Small intestine (tissue), 7 donors: ENCODE results near the gene TPST2. TPM values are rescaled to one million over a fixed set of nuclear protein-coding genes. Genes with fewer than 3 reads are reported as not detected.

Experiments used
- DNase-seq, 2 donors: peaks; one replicate each; pipeline versions ENCODE4 v3.0.0 to v3.0.0-alpha.2; 2013
- FAIRE-seq: peaks from 2 replicates; lab custom pipeline; 2012; peaks lifted over from hg19 to GRCh38; lab: Jason Lieb, UNC
- H3K27ac ChIP-seq, 3 donors: one replicate each; pipeline ENCODE4 v1.5.1; 2013; ENCODE audit warnings: low read length in 2 of 3, mild to moderate bottlenecking in 2 of 3, control low read depth in 1 of 3, inconsistent platforms in 1 of 3, low read depth in 1 of 3, moderate library complexity in 1 of 3
- H3K27me3 ChIP-seq, 3 donors: one replicate each; pipeline ENCODE4 v1.6.1; 2013; ENCODE audit warnings: low read length in 3 of 3, inconsistent platforms in 1 of 3; ENCODE audit not compliant: control insufficient read depth in 3 of 3, insufficient read depth in 3 of 3
- H3K36me3 ChIP-seq, 3 donors: one replicate each; pipeline ENCODE4 v1.6.1; 2013; ENCODE audit warnings: low read length in 3 of 3, inconsistent platforms in 1 of 3, low read depth in 1 of 3, mild to moderate bottlenecking in 1 of 3, moderate library complexity in 1 of 3; ENCODE audit not compliant: control insufficient read depth in 3 of 3, insufficient read depth in 2 of 3
- H3K4me1 ChIP-seq, 3 donors: one replicate each; pipeline ENCODE4 v1.6.1; 2013; ENCODE audit warnings: low read length in 2 of 3, inconsistent platforms in 1 of 3, low read depth in 1 of 3, mild to moderate bottlenecking in 1 of 3, moderate library complexity in 1 of 3; ENCODE audit not compliant: control insufficient read depth in 3 of 3, insufficient read depth in 2 of 3
- H3K4me3 ChIP-seq, 3 donors: one replicate each; pipeline ENCODE4 v1.5.1; 2013; ENCODE audit warnings: low read length in 3 of 3, control low read depth in 1 of 3, inconsistent platforms in 1 of 3, low read depth in 1 of 3, mild to moderate bottlenecking in 1 of 3, moderate library complexity in 1 of 3
- H3K9me3 ChIP-seq, 2 donors: one replicate each; pipeline ENCODE4 v1.6.1; 2013; ENCODE audit warnings: low read depth in 1 of 2, low read length in 1 of 2; ENCODE audit not compliant: control insufficient read depth in 2 of 2, insufficient read depth in 1 of 2
- WGBS, 3 donors: extraction: QIAGEN DNeasy Blood & Tissue Kit; methylation state at CpG; one replicate each; pipeline ENCODE4 v1.1.7; 2013; 5-methylcytosine and 5-hydroxymethylcytosine counted together
- polyA plus RNA-seq, 4 donors: library from polyadenylated mRNA; stranded (reverse) in 3 of 4; unstranded in 1 of 4; fragments of 200-250 nt in 3 of 4; fragments of 120-200 nt in 1 of 4; gene quantifications; one replicate each; pipeline versions ENCODE4 v1.2.1 to v1.2.3, GENCODE V29; 2013
- donor health status: healthy with polysubstance abuse.
- donor health status: control.
- donor health status: control.
- donor health status: Bipolar disorder and iron deficiency.
- donor health status: healthy.

TPST2 gene
- polyA plus RNA-seq, 4 donors, result 6.3 to 29.2 (median 16.6) TPM

- H3K9me3 ChIP-seq, result no peaks in the 10 kb centered on the region
- no peaks in the 10 kb centered on the region for H3K4me1 ChIP-seq
- no peaks in the 10 kb centered on the region for H3K27me3 ChIP-seq
- no peak overlapping the region for H3K27ac ChIP-seq
- H3K4me3 ChIP-seq, result no peak overlapping the region
- FAIRE-seq (no peak), DNase-seq (no peak)
- 94 to 97% (median 95%) methylated on average over 4 of the region's 4 CpGs for WGBS, 3 donors
- peaks cover 0 to 16% (median 0%) of the 10 kb centered on the region in 3 donors for H3K36me3 ChIP-seq
Observed at GRCh38 chr22:26547837-26548236, 42.1 kb downstream of the TPST2 start.

- H3K27me3 ChIP-seq, result no peaks in the 10 kb centered on the region
- peaks cover 0 to 20% (median 0%) of the 10 kb centered on the region in 3 donors for H3K36me3 ChIP-seq
- DNase-seq, result no peak
- WGBS, 3 donors, result 57 to 84% (median 70%) methylated on average over 7 of the region's 7 CpGs
- no peaks in the 10 kb centered on the region for H3K4me1 ChIP-seq
- no peaks in the 10 kb centered on the region for H3K9me3 ChIP-seq
- no peak overlapping the region for H3K27ac ChIP-seq
- no peak overlapping the region for H3K4me3 ChIP-seq
- FAIRE-seq, result no peak
Observed at GRCh38 chr22:26547426-26547825, 42.5 kb downstream of the TPST2 start.

DNA sequence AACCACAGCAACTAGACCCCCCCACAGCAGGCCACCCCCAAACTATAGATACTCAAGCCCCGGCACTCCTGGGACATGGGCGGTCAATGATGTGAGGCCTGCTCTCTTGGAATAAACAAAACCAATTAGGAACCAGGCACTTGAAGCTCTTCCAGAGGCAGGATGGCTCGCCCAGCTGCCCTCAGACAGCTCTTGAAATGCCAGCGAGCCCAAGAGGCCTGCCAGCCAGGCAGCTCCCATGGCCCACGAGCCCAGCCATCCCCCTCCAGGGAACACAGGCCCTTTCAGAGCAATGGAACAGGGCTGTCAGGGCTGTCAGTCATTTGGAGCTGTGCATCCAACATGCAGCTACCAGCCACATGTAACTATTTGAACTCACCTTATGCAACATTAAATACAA lies 43.6 kb downstream of the TPST2 start:
- H3K36me3 ChIP-seq, result peaks cover 0 to 27% (median 0%) of the 10 kb centered on the region in 3 donors
- no peak overlapping the region for H3K27ac ChIP-seq
- no peak overlapping the region for H3K4me3 ChIP-seq
- DNase-seq (no peak), FAIRE-seq (no peak)
- no peaks in the 10 kb centered on the region for H3K27me3 ChIP-seq
- WGBS, 3 donors, result 75 to 85% (median 81%) methylated on average over 5 of the region's 5 CpGs
- no peaks in the 10 kb centered on the region for H3K9me3 ChIP-seq
- H3K4me1 ChIP-seq, result no peaks in the 10 kb centered on the region

DNA sequence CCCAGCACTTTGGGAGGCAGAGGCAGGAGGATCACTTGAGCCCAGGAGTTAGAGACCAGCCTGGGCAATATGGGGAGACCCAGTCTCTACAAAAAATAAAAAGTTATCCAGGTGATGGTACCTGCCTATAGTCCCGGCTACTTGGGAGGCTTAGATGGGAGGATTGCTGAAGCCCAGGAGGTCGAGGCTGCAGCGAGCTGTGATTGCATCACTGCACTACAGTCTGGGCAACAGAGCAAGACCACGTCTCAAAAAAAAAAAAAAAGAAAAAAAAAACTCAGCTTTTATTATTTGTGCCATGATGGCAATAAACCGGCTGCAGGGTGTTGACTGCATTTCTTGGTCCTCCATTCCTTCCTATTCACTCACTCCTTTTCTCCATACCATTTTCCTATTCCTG lies 44.1 kb downstream of the TPST2 start:
- no peak for DNase-seq
- Histone ChIP-seq H3K9me3 (no peaks in the 10 kb centered on the region), H3K4me3 (no peak overlapping the region), H3K4me1 (no peaks in the 10 kb centered on the region), H3K36me3 (peaks cover under 1 to 32% (median under 1%) of the 10 kb centered on the region in 3 donors), H3K27ac (no peak overlapping the region), H3K27me3 (no peaks in the 10 kb centered on the region)
- no peak for FAIRE-seq
- WGBS, 3 donors, result 81 to 90% (median 82%) methylated on average over 4 to 5 of the region's 5 CpGs

- FAIRE-seq (no peak), DNase-seq (no peak)
- H3K4me1 ChIP-seq, result no peaks in the 10 kb centered on the region
- no peak overlapping the region for H3K4me3 ChIP-seq
- WGBS, 3 donors, result 72 to 88% (median 75%) methylated on average over 2 of the region's 2 CpGs
- no peaks in the 10 kb centered on the region for H3K9me3 ChIP-seq
- H3K27me3 ChIP-seq, result no peaks in the 10 kb centered on the region
- peaks cover 3 to 34% (median 5%) of the 10 kb centered on the region in 3 donors for H3K36me3 ChIP-seq
- H3K27ac ChIP-seq, result no peak overlapping the region
Observed at GRCh38 chr22:26545385-26545784, 44.5 kb downstream of the TPST2 start.

GRCh38 chr22:26544489-26544888 lies 45.4 kb downstream of the TPST2 start:
- DNase-seq (no peak), FAIRE-seq (no peak)
- no peak overlapping the region for H3K4me3 ChIP-seq
- no peak overlapping the region for H3K27ac ChIP-seq
- H3K27me3 ChIP-seq, result no peaks in the 10 kb centered on the region
- H3K4me1 ChIP-seq, result no peaks in the 10 kb centered on the region
- peaks cover 7 to 36% (median 7%) of the 10 kb centered on the region in 3 donors for H3K36me3 ChIP-seq
- 91 to 94% (median 94%) methylated on average over 1 of the region's 1 CpG for WGBS, 3 donors
- no peaks in the 10 kb centered on the region for H3K9me3 ChIP-seq

- 65 to 94% (median 81%) methylated on average over 3 of the region's 3 CpGs for WGBS, 3 donors
- DNase-seq, result no peak
- peaks cover 7 to 48% (median 7%) of the 10 kb centered on the region in 3 donors for H3K36me3 ChIP-seq
- no peak for FAIRE-seq
- H3K4me3 ChIP-seq, result no peak overlapping the region
- H3K27me3 ChIP-seq, result no peaks in the 10 kb centered on the region
- H3K27ac ChIP-seq, result no peak overlapping the region
- H3K9me3 ChIP-seq, result no peaks in the 10 kb centered on the region
- no peaks in the 10 kb centered on the region for H3K4me1 ChIP-seq
Observed at GRCh38 chr22:26542831-26543230, 47.1 kb downstream of the TPST2 start.

GRCh38 chr22:26541167-26541819 lies 48.6 kb downstream of the TPST2 start:
- Histone ChIP-seq H3K9me3 (no peaks in the 10 kb centered on the region), H3K36me3 (peaks cover 7 to 52% (median 7%) of the 10 kb centered on the region in 3 donors), H3K27ac (no peak overlapping the region), H3K4me3 (no peak overlapping the region), H3K4me1 (no peaks in the 10 kb centered on the region), H3K27me3 (no peaks in the 10 kb centered on the region)
- WGBS, 3 donors, result 90 to 95% (median 94%) methylated on average over 46 to 47 of the region's 47 CpGs
- FAIRE-seq, result no peak
- DNase-seq, result no peak

GRCh38 chr22:26540119-26540518 lies 49.8 kb downstream of the TPST2 start:
- WGBS, 3 donors, result 92 to 100% (median 95%) methylated on average over 2 of the region's 2 CpGs
- no peaks in the 10 kb centered on the region for H3K27me3 ChIP-seq
- no peak overlapping the region for H3K4me3 ChIP-seq
- H3K4me1 ChIP-seq, result no peaks in the 10 kb centered on the region
- DNase-seq (no peak), FAIRE-seq (no peak)
- peaks cover 7 to 55% (median 10%) of the 10 kb centered on the region in 3 donors for H3K36me3 ChIP-seq
- no peaks in the 10 kb centered on the region for H3K9me3 ChIP-seq
- no peak overlapping the region for H3K27ac ChIP-seq
